WTC11 (cell line): ENCODE measurements around the gene TMEM128.

Source experiments
- ATF1 ChIP-seq: sonication (generic); formaldehyde crosslinking; IDR thresholded peaks from 2 replicates; pipeline ENCODE4 v1.8.1; 2023; ENCODE audit warnings: mild to moderate bottlenecking, moderate library complexity, missing genetic modification reagents
- CBFB ChIP-seq: sonication (generic); formaldehyde crosslinking; IDR thresholded peaks from 2 replicates; pipeline ENCODE4 v1.8.1; 2022; ENCODE audit warnings: mild to moderate bottlenecking, low read depth, missing genetic modification reagents
- CREB1 ChIP-seq: sonication (generic); formaldehyde crosslinking; IDR thresholded peaks from 2 replicates; pipeline ENCODE4 v1.8.0; 2023; ENCODE audit warnings: mild to moderate bottlenecking, missing genetic modification reagents
- E2F5 ChIP-seq: sonication (generic); formaldehyde crosslinking; IDR thresholded peaks from 2 replicates; pipeline ENCODE4 v1.8.1; 2022; ENCODE audit warnings: mild to moderate bottlenecking, moderate library complexity, missing genetic modification reagents
- ESRRA ChIP-seq: sonication (generic); formaldehyde crosslinking; IDR thresholded peaks from 2 replicates; pipeline ENCODE4 v1.8.1; 2022; ENCODE audit warnings: mild to moderate bottlenecking, missing genetic modification reagents, borderline replicate concordance
- FOXP1 ChIP-seq: sonication (generic); formaldehyde crosslinking; IDR thresholded peaks from 2 replicates; pipeline ENCODE4 v1.8.0; 2022; ENCODE audit warnings: missing genetic modification reagents, mild to moderate bottlenecking, moderate library complexity, borderline replicate concordance
- NFYB ChIP-seq: sonication (generic); formaldehyde crosslinking; conservative IDR thresholded peaks from 2 replicates; pipeline ENCODE4 v1.8.0; 2022; ENCODE audit warnings: low read depth, missing genetic modification reagents
- ZBTB43 ChIP-seq: sonication (generic); formaldehyde crosslinking; IDR thresholded peaks from 2 replicates; pipeline ENCODE4 v1.8.1; 2023; ENCODE audit warnings: mild to moderate bottlenecking, missing genetic modification reagents
- ZNF317 ChIP-seq: sonication (generic); formaldehyde crosslinking; IDR thresholded peaks from 2 replicates; pipeline ENCODE4 v1.8.1; 2023; ENCODE audit warnings: low read depth, mild to moderate bottlenecking, moderate library complexity, missing genetic modification reagents, borderline replicate concordance
- ZNF423 ChIP-seq: fragments of 250-450 bp; sonication (Bioruptor Pico); IDR thresholded peaks from 2 replicates; pipeline ENCODE4 v2.1.2; 2022; ENCODE audit warnings: mild to moderate bottlenecking, moderate library complexity
- TF ChIP-seq, protein P1 (sequence below): fragments of 200-600 bp; IDR thresholded peaks from 2 replicates; pipeline ENCODE4 v1.8.0; 2022; ENCODE audit warnings: antibody characterized with exemption
- TF ChIP-seq, protein P2 (sequence below): sonication (generic); formaldehyde crosslinking; IDR thresholded peaks from 2 replicates; pipeline ENCODE4 v1.8.0; 2022; ENCODE audit warnings: mild to moderate bottlenecking, missing genetic modification reagents

DNA sequence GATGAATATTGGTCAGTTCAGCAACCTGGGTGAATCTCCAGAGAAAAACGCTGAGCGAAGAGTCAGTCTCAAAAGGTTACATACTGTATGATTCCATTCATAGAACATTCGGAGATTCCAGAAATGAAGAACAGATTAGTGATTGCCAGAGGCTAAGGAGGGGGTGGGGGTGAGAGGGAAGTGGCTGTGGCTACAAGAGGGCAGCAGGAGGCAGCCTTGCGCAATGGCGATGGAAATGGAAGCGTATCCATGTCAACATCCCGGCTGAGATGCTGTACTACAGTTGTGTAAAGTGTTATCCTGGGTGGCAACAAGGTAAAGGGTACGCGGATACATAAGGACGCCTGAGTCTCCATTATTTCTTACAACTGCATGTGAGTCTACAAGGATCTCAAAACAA, 23.9 kb upstream of the TMEM128 start:
- TF ChIP-seq, protein P1, sequence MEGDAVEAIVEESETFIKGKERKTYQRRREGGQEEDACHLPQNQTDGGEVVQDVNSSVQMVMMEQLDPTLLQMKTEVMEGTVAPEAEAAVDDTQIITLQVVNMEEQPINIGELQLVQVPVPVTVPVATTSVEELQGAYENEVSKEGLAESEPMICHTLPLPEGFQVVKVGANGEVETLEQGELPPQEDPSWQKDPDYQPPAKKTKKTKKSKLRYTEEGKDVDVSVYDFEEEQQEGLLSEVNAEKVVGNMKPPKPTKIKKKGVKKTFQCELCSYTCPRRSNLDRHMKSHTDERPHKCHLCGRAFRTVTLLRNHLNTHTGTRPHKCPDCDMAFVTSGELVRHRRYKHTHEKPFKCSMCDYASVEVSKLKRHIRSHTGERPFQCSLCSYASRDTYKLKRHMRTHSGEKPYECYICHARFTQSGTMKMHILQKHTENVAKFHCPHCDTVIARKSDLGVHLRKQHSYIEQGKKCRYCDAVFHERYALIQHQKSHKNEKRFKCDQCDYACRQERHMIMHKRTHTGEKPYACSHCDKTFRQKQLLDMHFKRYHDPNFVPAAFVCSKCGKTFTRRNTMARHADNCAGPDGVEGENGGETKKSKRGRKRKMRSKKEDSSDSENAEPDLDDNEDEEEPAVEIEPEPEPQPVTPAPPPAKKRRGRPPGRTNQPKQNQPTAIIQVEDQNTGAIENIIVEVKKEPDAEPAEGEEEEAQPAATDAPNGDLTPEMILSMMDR, result no peak
- TF ChIP-seq ZBTB43 (CRISPR knock-in tag) (no peak), E2F5 (CRISPR knock-in tag) (no peak), CBFB (CRISPR knock-in tag) (no peak), FOXP1 (CRISPR knock-in tag) (no peak), ATF1 (CRISPR knock-in tag) (no peak), ZNF423 (CRISPR knock-in tag) (no peak), CREB1 (CRISPR knock-in tag) (no peak), NFYB (CRISPR knock-in tag) (no peak), ZNF317 (CRISPR knock-in tag) (no peak), ESRRA (CRISPR knock-in tag) (no peak)
- TF ChIP-seq, protein P2, sequence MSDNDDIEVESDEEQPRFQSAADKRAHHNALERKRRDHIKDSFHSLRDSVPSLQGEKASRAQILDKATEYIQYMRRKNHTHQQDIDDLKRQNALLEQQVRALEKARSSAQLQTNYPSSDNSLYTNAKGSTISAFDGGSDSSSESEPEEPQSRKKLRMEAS (CRISPR knock-in tag), result no peak
